Bronchial epithelial cell (primary cell): Measurements from ENCODE around the gene NF2. TPM values are rescaled to one million over a fixed set of nuclear protein-coding genes. Genes with fewer than 3 reads are reported as not detected.
"Not testable (repeated sequence)": the region's sequence is repeated elsewhere in the genome, so short reads cannot be mapped to it uniquely, and the experiment has no call there.

Experiments used
- DNase-seq: peaks from one replicate; pipeline ENCODE4 v3.0.0-alpha.2; 2010; ENCODE audit warnings: low read depth
- FAIRE-seq: peaks from 2 replicates; lab custom pipeline; 2011; peaks lifted over from hg19 to GRCh38; lab: Jason Lieb, UNC
- H3K27me3 ChIP-seq: 2 replicates; pipeline ENCODE4 v1.5.1; 2011; ENCODE audit warnings: low read length; ENCODE audit not compliant: control insufficient read depth, insufficient read depth
- H3K36me3 ChIP-seq: 2 replicates; pipeline ENCODE4 v1.5.1; 2011; ENCODE audit warnings: low read length; ENCODE audit not compliant: control insufficient read depth, insufficient read depth
- H3K4me3 ChIP-seq: 2 replicates; pipeline ENCODE4 v1.5.1; 2011; ENCODE audit warnings: mild to moderate bottlenecking, low read depth, low read length, control low read depth
- CTCF ChIP-seq: IDR thresholded peaks from 2 replicates; pipeline ENCODE4 v1.5.1; 2011; ENCODE audit warnings: mild to moderate bottlenecking, moderate library complexity, low read length, control low read depth, inconsistent platforms; ENCODE audit not compliant: insufficient read depth, severe bottlenecking
- total RNA-seq: library from RNA; depleted of rRNA; stranded (reverse); fragments of >200 nt; gene quantifications from 2 replicates; pipeline ENCODE4 v1.2.1, GENCODE V29; 2014

The NF2 gene
- total RNA-seq, 1 donor from 2014 or later: 28.4 TPM

DNA sequence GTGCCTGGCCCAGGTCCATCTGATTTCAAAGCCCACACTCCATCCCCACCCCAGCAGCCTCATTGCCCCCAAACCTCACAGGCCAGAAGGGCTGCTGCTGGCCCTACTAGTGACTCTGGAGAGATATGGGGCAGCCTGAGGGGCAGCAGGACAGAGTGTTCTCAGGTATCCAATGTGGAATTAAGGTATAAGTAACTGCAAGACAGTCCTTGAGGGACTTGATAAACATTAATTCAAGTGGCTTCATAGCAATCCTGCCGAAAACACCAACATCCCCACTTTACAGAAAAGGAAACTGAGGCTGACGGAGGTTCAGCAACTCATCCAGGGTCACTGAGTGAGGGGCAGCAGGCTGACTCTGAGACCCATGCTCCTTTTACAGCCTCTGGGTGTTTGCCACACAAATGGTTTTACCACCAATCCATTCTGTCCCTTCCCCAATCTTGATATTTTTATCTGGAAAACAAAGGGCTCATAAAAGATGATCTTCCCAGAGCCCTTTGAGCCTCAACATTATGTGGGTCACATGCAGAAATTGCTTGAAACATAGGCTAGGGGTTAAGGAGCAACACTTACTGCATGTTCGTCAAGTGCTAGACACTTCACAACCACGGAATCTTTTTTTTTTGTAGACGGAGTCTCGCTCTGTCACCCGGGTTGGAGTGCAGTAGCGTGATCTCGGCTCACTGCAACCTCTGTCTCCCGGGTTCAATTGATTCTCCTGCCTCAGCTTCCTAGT is 24.8 kb upstream of the NF2 start:
- H3K36me3 ChIP-seq: no peaks in the 10 kb centered on the region
- FAIRE-seq (no peak), DNase-seq (no peak)
- no peak for TF ChIP-seq CTCF
- H3K27me3 ChIP-seq: no peaks in the 10 kb centered on the region
- no peak overlapping the region for H3K4me3 ChIP-seq

GRCh38 chr22:29580200-29580810 is 23.1 kb upstream of the NF2 start:
- TF ChIP-seq CTCF: no peak
- FAIRE-seq: no peak
- DNase-seq: no peak
- Histone ChIP-seq H3K4me3 (peak overlapping the region; percentile 53), H3K27me3 (no peaks in the 10 kb centered on the region), H3K36me3 (no peaks in the 10 kb centered on the region)

- no peak for TF ChIP-seq CTCF
- peak; percentile 50 for DNase-seq
- FAIRE-seq: peak; percentile 36
- Histone ChIP-seq H3K4me3 (peak overlapping the region; percentile 53), H3K36me3 (no peaks in the 10 kb centered on the region), H3K27me3 (no peaks in the 10 kb centered on the region)
Observed at GRCh38 chr22:29581799-29582198, 21.6 kb upstream of the NF2 start.

DNA sequence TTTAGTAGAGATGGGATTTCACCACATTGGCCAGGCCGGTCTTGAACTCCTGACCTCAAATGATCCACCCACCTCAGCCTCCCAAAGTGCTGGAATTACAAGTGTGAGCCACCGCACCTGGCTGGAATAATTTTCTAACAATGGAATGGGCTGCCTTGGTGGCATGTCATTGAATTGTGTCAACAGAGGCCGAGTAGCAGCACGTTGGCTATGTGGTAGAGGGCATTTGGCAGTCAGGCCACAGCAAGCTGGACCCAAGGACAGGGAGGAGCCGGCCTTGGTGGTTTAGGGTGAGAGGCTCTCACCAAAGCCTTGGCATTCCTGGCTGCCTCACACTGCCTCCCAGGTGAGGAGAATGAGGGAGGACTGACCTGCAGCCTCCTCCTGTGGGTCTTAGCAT is 18.5 kb upstream of the NF2 start:
- FAIRE-seq: no peak
- DNase-seq: no peak

GRCh38 chr22:29586193-29586705 is 17.2 kb upstream of the NF2 start:
- not testable (repeated sequence) for DNase-seq, H3K27me3 ChIP-seq, H3K36me3 ChIP-seq, FAIRE-seq, H3K4me3 ChIP-seq

More for the DNA sequence above, 18.5 kb upstream of the NF2 start:
- Histone ChIP-seq H3K36me3 (no peaks in the 10 kb centered on the region), H3K27me3 (no peaks in the 10 kb centered on the region), H3K4me3 (no peak overlapping the region)
- TF ChIP-seq CTCF: no peak

- H3K4me3 ChIP-seq: no peak overlapping the region
- no peaks in the 10 kb centered on the region for H3K36me3 ChIP-seq
- peak; percentile 94 for DNase-seq
- FAIRE-seq: peak; percentile 7
- H3K27me3 ChIP-seq: no peaks in the 10 kb centered on the region
- TF ChIP-seq CTCF: no peak
Observed at GRCh38 chr22:29587938-29588699, 15.3 kb upstream of the NF2 start.
